Ascending aorta (tissue), 2 donors: ENCODE data around the gene KRTAP3-1. TPM values are rescaled to one million over a fixed set of nuclear protein-coding genes. Genes with fewer than 3 reads are reported as not detected.
"Not testable (repeated sequence)": the region's sequence is repeated elsewhere in the genome, so short reads cannot be mapped to it uniquely, and the experiment has no call there.

ENCODE experiments used
- DNase-seq, 2 donors: peaks; one replicate each; pipeline ENCODE4 v3.0.0-alpha.2; 2019; ENCODE audit warnings: low spot score in 2 of 2
- H3K27ac ChIP-seq, 2 donors: fragments of 200-600 bp; sonication (generic); one replicate each; pipeline ENCODE4 v1.5.1; 2016 to 2017; ENCODE audit warnings: mild to moderate bottlenecking in 1 of 2
- H3K27me3 ChIP-seq: fragments of 200-600 bp; sonication (generic); one replicate; pipeline ENCODE4 v1.5.1; 2017
- H3K36me3 ChIP-seq, 2 donors: fragments of 200-600 bp; sonication (generic); one replicate each; pipeline ENCODE4 v1.5.1; 2016
- H3K4me1 ChIP-seq, 2 donors: fragments of 200-600 bp; sonication (generic); one replicate each; pipeline ENCODE4 v1.5.1; 2016 to 2017; ENCODE audit warnings: mild to moderate bottlenecking in 1 of 2
- H3K4me3 ChIP-seq, 2 donors: fragments of 200-600 bp; sonication (generic); one replicate each; pipeline ENCODE4 v1.5.1; 2016 to 2017; ENCODE audit warnings: mild to moderate bottlenecking in 1 of 2
- H3K9me3 ChIP-seq, 2 donors: fragments of 200-600 bp; sonication (generic); one replicate each; pipeline ENCODE4 v1.5.1; 2016
- CTCF ChIP-seq, 3 experiments: fragments of 200-600 bp in 2 of 3; fragments of 450-650 bp in 1 of 3; sonication (generic) in 2 of 3; IDR thresholded peaks; one replicate each; pipeline ENCODE4 v1.5.1; 2016 to 2019; ENCODE audit warnings: antibody characterized with exemption in 3 of 3, mild to moderate bottlenecking in 1 of 3, moderate library complexity in 1 of 3
- intact Hi-C: fragments of 100-400 bp; cut with DNase I; formaldehyde crosslinking; loops from one replicate; pipeline ENCODE4 v1.15.1; 2023
- total RNA-seq: library from RNA; depleted of rRNA; stranded (reverse); fragments of >200 nt; gene quantifications from one replicate; pipeline ENCODE4 v1.1.0, GENCODE V29; 2016

Gene KRTAP3-1
- total RNA-seq, 1 donor from 2014 or later, result not detected

- H3K36me3 ChIP-seq, result no peaks in the 10 kb centered on the region
- no peak for DNase-seq
- intact Hi-C loops, result no loop called here
- H3K27ac ChIP-seq, result no peak overlapping the region
- TF ChIP-seq CTCF (IDR thresholded peaks at IDR 0.05), result no peak
- no peak overlapping the region for H3K4me3 ChIP-seq
- H3K4me1 ChIP-seq, result no peaks in the 10 kb centered on the region
- H3K9me3 ChIP-seq, result peaks cover 0 to 3% of the 10 kb centered on the region in 2 donors
- H3K27me3 ChIP-seq, result no peaks in the 10 kb centered on the region
These were observed 39.5 kb upstream of the KRTAP3-1 start for GRCh38 chr17:41048441-41048840.

GRCh38 chr17:41046735-41047465 is 38.0 kb upstream of the KRTAP3-1 start, which contains the start of gene KRTAP2-1:
Gene KRTAP2-1, minus strand, starts transcription at chr17:41047316. Its CDS starts 49 bp downstream, at chr17:41047267.
- H3K36me3 ChIP-seq, H3K9me3 ChIP-seq, H3K4me1 ChIP-seq, H3K27ac ChIP-seq, H3K27me3 ChIP-seq, H3K4me3 ChIP-seq, DNase-seq, intact Hi-C loops: not testable (repeated sequence)

- no peak for TF ChIP-seq CTCF (IDR thresholded peaks at IDR 0.05)
- Histone ChIP-seq H3K36me3 (no peaks in the 10 kb centered on the region), H3K9me3 (no peaks in the 10 kb centered on the region), H3K4me1 (no peaks in the 10 kb centered on the region), H3K27me3 (no peaks in the 10 kb centered on the region), H3K27ac (no peak overlapping the region), H3K4me3 (no peak overlapping the region)
- no peak for DNase-seq
- intact Hi-C loops, result no loop called here
These were observed 34.0 kb upstream of the KRTAP3-1 start for GRCh38 chr17:41042953-41043352.

GRCh38 chr17:41040783-41041571 is 32.0 kb upstream of the KRTAP3-1 start, which contains the start of gene KRTAP1-1:
Gene KRTAP1-1, minus strand, starts transcription at chr17:41041450. Its CDS starts 53 bp downstream, at chr17:41041397.
- H3K36me3 ChIP-seq, H3K4me1 ChIP-seq, H3K27ac ChIP-seq, H3K9me3 ChIP-seq, H3K27me3 ChIP-seq, intact Hi-C loops, H3K4me3 ChIP-seq, DNase-seq: not testable (repeated sequence)

GRCh38 chr17:41037853-41038350 is 29.0 kb upstream of the KRTAP3-1 start:
- intact Hi-C loops, result no loop called here
- no peak for TF ChIP-seq CTCF (IDR thresholded peaks at IDR 0.05)
- H3K27ac ChIP-seq, result no peak overlapping the region
- no peak for DNase-seq
- H3K36me3 ChIP-seq, result no peaks in the 10 kb centered on the region
- no peak overlapping the region for H3K4me3 ChIP-seq
- H3K27me3 ChIP-seq, result no peaks in the 10 kb centered on the region
- no peaks in the 10 kb centered on the region for H3K9me3 ChIP-seq
- no peaks in the 10 kb centered on the region for H3K4me1 ChIP-seq

GRCh38 chr17:41034346-41034935 is 25.5 kb upstream of the KRTAP3-1 start, which contains the start of gene KRTAP1-3:
Gene KRTAP1-3, minus strand, starts transcription at chr17:41034874. Its CDS starts 53 bp downstream, at chr17:41034821.
- DNase-seq, H3K4me1 ChIP-seq, H3K4me3 ChIP-seq, H3K36me3 ChIP-seq, H3K9me3 ChIP-seq, intact Hi-C loops, H3K27ac ChIP-seq, H3K27me3 ChIP-seq: not testable (repeated sequence)
